Measurements from ENCODE around the gene PRRG2. TPM values are rescaled to one million over a fixed set of nuclear protein-coding genes. Genes with fewer than 3 reads are reported as not detected.

The PRRG2 gene
- 0.27 and 0.57 TPM in 2 replicates for total RNA-seq (ENCODE audit: low replicate concordance)

DNA sequence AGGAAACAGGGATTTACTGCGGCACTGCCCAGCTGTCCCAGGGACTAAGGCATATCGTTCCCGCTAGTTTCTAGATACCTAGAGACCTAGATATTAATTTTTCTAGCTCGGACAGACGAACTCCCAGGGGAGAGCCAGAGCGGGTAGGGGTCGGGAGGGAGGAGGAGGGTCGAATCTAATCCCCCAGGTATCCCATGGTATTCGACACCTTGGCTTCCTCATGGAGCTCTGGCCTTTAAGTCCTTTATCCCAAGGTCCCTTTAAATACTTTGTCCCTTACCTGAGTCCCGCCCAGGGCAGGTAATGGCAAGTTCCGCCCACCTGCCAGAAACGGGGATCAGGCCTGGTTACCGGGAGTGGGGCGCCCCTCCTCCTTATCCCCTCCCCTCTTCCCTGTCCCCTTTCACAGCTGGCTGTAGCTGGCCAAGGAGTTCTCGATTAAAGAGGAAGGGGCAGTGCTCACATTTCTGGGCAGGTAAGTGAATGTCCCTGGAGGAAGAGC lies at the start of gene PRRG2:
PRRG2 (plus strand) TSS at position 310 of the 502 bp plus-strand sequence. CDS start 1,904 bp downstream, outside the sequence.
- TF ChIP-seq, protein P1, sequence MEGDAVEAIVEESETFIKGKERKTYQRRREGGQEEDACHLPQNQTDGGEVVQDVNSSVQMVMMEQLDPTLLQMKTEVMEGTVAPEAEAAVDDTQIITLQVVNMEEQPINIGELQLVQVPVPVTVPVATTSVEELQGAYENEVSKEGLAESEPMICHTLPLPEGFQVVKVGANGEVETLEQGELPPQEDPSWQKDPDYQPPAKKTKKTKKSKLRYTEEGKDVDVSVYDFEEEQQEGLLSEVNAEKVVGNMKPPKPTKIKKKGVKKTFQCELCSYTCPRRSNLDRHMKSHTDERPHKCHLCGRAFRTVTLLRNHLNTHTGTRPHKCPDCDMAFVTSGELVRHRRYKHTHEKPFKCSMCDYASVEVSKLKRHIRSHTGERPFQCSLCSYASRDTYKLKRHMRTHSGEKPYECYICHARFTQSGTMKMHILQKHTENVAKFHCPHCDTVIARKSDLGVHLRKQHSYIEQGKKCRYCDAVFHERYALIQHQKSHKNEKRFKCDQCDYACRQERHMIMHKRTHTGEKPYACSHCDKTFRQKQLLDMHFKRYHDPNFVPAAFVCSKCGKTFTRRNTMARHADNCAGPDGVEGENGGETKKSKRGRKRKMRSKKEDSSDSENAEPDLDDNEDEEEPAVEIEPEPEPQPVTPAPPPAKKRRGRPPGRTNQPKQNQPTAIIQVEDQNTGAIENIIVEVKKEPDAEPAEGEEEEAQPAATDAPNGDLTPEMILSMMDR (IDR thresholded peaks at IDR 0.05; ENCODE audit: insufficient read depth, low read length), result no peak
- DNase-seq (ENCODE audit: low read depth), result no peak
- H3K4me3 ChIP-seq (ENCODE audit: low read depth, low read length), result peak within 1 kb of the TSS; percentile 97

DNA sequence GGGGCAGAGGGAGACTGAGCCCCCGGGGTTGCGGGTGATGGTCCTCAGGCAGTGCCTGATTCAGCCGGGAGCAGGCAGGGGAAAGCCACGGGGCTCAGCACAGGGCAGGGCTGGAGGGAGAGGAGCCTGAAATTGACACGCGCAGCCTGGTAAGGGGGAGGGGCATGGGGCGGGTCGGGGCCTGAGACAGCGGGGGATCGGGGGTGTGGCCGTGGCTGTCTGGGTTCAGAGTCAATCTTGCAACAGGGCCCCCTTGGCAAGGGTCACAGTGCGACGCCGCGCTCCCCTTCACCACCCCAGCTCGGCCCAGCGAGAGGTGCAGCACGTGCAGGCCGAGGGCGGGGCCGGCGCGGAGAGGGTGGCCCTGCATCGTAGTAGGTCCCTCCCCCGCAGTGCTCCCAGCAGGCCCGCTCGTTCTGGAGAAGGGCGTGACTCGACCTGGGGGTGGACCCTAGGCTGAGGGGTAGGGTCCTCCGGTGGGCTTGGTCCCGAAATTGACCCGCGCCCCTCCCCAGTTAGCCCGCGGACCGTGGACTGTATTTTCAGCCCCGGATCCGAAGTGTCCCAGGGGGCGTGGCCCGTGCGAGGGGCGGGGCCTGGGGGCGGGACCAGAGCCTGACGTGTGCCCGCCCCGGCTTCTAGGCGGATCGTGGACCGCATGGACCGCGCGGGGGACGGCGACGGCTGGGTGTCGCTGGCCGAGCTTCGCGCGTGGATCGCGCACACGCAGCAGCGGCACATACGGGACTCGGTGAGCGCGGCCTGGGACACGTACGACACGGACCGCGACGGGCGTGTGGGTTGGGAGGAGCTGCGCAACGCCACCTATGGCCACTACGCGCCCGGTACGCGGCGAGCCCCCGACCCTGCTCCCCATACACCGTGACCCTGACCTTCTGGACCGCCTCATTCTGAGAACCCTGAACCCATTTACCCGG lies 47.3 kb upstream of the PRRG2 start:
- TF ChIP-seq, protein P1 (IDR thresholded peaks at IDR 0.05; ENCODE audit: insufficient read depth, low read length), result no peak
- DNase-seq (ENCODE audit: low read depth), result peak; percentile 23
- H3K4me3 ChIP-seq (ENCODE audit: low read depth, low read length), result peak overlapping the region; percentile 53

DNA sequence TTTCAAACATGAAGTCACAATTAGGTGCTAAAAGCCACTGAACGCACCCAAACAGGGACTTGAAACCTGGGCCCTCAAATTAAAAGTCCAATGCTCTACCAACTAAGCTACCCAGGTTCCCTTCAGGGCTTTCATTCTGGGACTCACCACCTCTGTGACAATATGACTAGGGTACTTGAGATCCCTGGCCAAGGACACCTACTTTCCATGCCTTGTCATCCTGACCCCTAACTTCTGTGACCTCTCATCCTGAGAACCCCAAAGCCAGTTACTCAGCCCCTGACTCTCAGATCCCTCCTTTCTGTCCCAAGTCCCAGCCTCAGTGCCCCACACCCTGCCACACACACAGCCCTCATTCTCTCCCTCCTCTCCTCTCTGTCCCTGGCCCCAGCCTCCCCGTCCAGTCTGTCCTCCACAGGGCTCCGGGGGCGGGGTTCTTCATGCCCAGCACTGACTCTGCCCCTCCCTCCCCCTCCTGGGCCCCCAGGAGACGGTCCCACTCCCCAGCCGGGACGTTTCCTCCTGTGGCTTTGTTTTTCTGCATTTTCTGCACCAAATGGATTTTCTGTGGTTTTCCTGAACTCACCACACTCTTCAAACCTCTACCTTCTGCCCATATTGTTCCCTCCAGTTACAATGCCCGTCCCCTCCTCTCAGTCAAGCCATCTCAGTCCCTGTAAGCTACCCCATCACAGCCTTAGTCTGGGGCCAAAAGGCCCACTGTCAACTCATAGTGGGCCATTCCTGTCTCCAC lies 46.3 kb upstream of the PRRG2 start:
- no peak for DNase-seq (ENCODE audit: low read depth)
- no peak overlapping the region for H3K4me3 ChIP-seq (ENCODE audit: low read depth, low read length)
- TF ChIP-seq, protein P1 (IDR thresholded peaks at IDR 0.05; ENCODE audit: insufficient read depth, low read length), result no peak

- TF ChIP-seq, protein P1 (IDR thresholded peaks at IDR 0.05; ENCODE audit: insufficient read depth, low read length), result no peak
- H3K4me3 ChIP-seq (ENCODE audit: low read depth, low read length), result no peak overlapping the region
- no peak for DNase-seq (ENCODE audit: low read depth)
These were observed 44.1 kb upstream of the PRRG2 start for GRCh38 chr19:49536921-49537462.

GRCh38 chr19:49538643-49539042 lies 42.5 kb upstream of the PRRG2 start:
- DNase-seq (ENCODE audit: low read depth), result no peak
- TF ChIP-seq, protein P1 (IDR thresholded peaks at IDR 0.05; ENCODE audit: insufficient read depth, low read length), result no peak
- H3K4me3 ChIP-seq (ENCODE audit: low read depth, low read length), result no peak overlapping the region

- TF ChIP-seq, protein P1 (IDR thresholded peaks at IDR 0.05; ENCODE audit: insufficient read depth, low read length), result no peak
- no peak for DNase-seq (ENCODE audit: low read depth)
- no peak overlapping the region for H3K4me3 ChIP-seq (ENCODE audit: low read depth, low read length)
These were observed 41.7 kb upstream of the PRRG2 start for GRCh38 chr19:49539192-49539952.
